GM19193 (cell line): ENCODE measurements around the gene UGDH.

Experiments used
- POLR2A ChIP-seq: IDR thresholded peaks from 4 replicates; pipeline ENCODE4 v1.6.1; 2011; ENCODE audit not compliant: insufficient read depth, insufficient read length; ENCODE audit errors: extremely low read depth

The UGDH gene

GRCh38 chr4:39510348-39510929 is 16.8 kb downstream of the UGDH start:
- TF ChIP-seq POLR2A, result no peak

GRCh38 chr4:39505581-39505980 is 21.7 kb downstream of the UGDH start:
- TF ChIP-seq POLR2A, result no peak

DNA sequence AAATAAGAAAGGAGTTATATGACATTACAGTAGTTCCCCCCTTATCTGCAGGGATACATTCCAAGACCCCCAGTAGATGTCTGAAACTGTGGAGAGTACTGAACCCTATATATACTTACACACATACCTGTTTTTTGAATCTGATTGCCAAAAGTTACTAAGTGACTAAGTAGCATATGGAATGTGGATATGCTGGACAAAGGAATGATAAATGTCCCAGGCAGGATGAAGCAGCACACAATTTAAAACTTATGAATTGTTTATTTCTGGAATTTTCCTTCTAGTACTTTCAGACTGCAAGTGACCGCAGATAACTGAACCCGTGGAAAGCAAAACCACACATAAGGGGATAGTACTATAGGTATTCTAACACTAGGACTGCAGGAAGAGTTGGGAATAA is 22.7 kb downstream of the UGDH start:
- no peak for TF ChIP-seq POLR2A

- no peak for TF ChIP-seq POLR2A
These were observed 25.1 kb downstream of the UGDH start for GRCh38 chr4:39502019-39502663.

GRCh38 chr4:39498727-39499020 is 28.6 kb downstream of the UGDH start:
- TF ChIP-seq POLR2A, result no peak

DNA sequence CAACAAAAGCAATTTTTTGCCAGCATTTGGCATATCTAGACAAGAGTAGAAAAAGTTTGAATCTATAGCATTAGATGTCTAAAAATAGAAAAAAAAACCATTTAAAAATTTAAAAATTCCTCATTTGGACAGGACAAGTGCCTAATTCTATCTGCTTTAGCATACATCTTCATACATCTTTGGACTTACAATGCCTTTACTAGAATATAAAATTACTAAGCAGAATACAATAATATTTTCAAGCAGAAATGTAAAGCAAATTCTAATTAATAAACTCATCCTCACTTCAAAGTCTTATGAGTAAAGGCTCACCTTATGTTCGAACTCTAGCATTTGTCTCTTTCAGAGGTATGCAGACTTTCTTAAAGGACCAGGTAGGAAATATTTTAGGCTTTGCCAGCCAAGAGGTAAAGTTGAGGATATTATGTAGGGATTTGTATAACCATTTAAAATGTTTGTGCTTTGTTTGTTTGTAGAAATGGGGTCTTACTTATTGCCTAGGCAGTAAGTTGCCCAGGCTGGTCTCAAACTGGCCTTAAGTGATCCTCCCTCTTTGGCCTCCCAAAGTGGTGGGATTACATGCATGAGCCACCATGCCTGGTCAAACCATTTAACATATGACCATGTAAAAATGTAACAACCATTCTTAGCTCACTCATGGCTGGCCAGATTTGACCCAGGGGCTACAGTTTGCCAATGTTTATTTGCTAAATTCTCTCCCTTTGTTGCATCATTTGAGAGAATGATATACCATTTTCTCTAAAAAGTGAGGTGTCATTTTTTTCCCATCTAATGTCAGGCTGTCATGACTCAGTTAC is 29.1 kb downstream of the UGDH start:
- TF ChIP-seq POLR2A, result no peak

- no peak for TF ChIP-seq POLR2A
These were observed 31.6 kb downstream of the UGDH start for GRCh38 chr4:39495446-39496213.

- no peak for TF ChIP-seq POLR2A
These were observed 32.9 kb downstream of the UGDH start for GRCh38 chr4:39494354-39494753.

GRCh38 chr4:39490322-39490721 is 36.9 kb downstream of the UGDH start:
- no peak for TF ChIP-seq POLR2A

- TF ChIP-seq POLR2A, result no peak
These were observed 40.9 kb downstream of the UGDH start for GRCh38 chr4:39486221-39486804.

DNA sequence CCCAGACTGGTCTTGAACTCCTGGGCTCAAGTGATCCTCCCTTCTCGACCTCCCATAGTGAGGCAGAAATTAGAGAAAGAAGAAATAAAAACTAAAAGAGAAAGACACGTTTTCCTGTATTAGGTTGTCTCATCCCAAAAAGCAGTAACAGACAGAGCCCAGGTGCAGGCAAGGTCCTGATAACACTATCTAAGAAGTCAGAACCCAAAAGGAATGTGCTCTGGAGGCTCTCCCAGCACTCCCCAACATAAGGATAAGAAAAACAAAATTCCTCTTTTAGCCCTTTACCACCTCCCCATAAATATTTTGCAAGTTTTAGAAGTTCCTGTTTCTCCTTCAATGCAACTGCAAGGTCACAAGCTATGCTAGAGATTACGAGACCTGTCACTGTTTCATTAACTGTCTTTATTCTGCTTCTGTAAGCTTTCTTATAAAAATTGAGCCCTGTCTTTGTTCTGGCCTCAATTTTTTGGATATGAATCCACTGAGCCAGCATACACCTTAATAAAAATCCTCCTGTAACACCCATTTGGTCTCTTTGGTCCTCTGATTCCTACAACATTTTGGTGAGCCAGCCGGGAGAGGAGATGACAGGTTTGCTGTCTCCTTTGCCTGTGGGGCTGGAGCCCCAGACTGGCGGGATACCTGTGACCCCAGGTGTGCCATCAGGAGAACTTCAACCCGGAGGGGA is 42.5 kb downstream of the UGDH start:
- no peak for TF ChIP-seq POLR2A

GRCh38 chr4:39480902-39481695 is 46.1 kb downstream of the UGDH start:
- no peak for TF ChIP-seq POLR2A

DNA sequence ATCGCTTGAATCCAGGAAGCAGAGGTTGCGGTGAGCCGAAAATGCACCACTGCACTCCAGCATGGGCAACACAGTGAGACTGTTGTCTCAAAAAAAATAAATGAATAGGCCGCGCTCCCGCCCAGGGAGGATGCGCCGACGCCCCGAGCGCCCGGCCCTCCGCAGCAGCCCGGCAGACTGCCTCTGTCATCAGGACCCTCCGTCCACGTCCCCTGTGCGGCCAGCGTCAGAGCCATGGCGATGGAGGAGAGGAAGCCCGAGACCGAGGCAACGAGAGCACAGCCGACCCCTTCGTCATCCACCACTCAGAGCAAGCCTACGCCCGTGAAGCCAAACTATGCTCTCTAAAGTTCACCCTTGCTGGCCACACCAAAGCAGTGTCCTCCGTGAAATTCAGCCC is 47.0 kb downstream of the UGDH start:
- TF ChIP-seq POLR2A, result no peak
